Measurements from ENCODE around the gene FGD3.

The FGD3 gene

GRCh38 chr9:93001031-93001430, 53.7 kb downstream of the FGD3 start:
- no peak for TF ChIP-seq CTCF (IDR thresholded peaks at IDR 0.05; ENCODE audit: borderline replicate concordance, insufficient read depth, low read depth, low read length)
- no peak overlapping the region for H3K4me3 ChIP-seq (ENCODE audit: low read depth, low read length)

GRCh38 chr9:93002700-93003099, 55.4 kb downstream of the FGD3 start:
- no peak for TF ChIP-seq CTCF (IDR thresholded peaks at IDR 0.05; ENCODE audit: borderline replicate concordance, insufficient read depth, low read depth, low read length)
- H3K4me3 ChIP-seq (ENCODE audit: low read depth, low read length), result no peak overlapping the region

- peak; percentile 74 for TF ChIP-seq CTCF (IDR thresholded peaks at IDR 0.05; ENCODE audit: borderline replicate concordance, insufficient read depth, low read depth, low read length)
- no peak overlapping the region for H3K4me3 ChIP-seq (ENCODE audit: low read depth, low read length)
Observed at GRCh38 chr9:93003552-93004407, 56.5 kb downstream of the FGD3 start.

GRCh38 chr9:93004561-93004960, 57.2 kb downstream of the FGD3 start:
- H3K4me3 ChIP-seq (ENCODE audit: low read depth, low read length), result no peak overlapping the region
- TF ChIP-seq CTCF (IDR thresholded peaks at IDR 0.05; ENCODE audit: borderline replicate concordance, insufficient read depth, low read depth, low read length), result no peak

- TF ChIP-seq CTCF (IDR thresholded peaks at IDR 0.05; ENCODE audit: borderline replicate concordance, insufficient read depth, low read depth, low read length), result no peak
- no peak overlapping the region for H3K4me3 ChIP-seq (ENCODE audit: low read depth, low read length)
Observed at GRCh38 chr9:93005876-93006275, 58.6 kb downstream of the FGD3 start.

GRCh38 chr9:93007529-93008058, 60.3 kb downstream of the FGD3 start:
- no peak overlapping the region for H3K4me3 ChIP-seq (ENCODE audit: low read depth, low read length)
- no peak for TF ChIP-seq CTCF (IDR thresholded peaks at IDR 0.05; ENCODE audit: borderline replicate concordance, insufficient read depth, low read depth, low read length)

- H3K4me3 ChIP-seq (ENCODE audit: low read depth, low read length), result no peak overlapping the region
- no peak for TF ChIP-seq CTCF (IDR thresholded peaks at IDR 0.05; ENCODE audit: borderline replicate concordance, insufficient read depth, low read depth, low read length)
Observed at GRCh38 chr9:93008457-93008856, 61.1 kb downstream of the FGD3 start.
